WTC11 (cell line): ENCODE measurements around the gene UGDH. TPM values are rescaled to one million over a fixed set of nuclear protein-coding genes. Genes with fewer than 3 reads are reported as not detected.

Experiments used
- ARID4B ChIP-seq: sonication (generic); formaldehyde crosslinking; IDR thresholded peaks from 2 replicates; pipeline ENCODE4 v1.8.0; 2023; ENCODE audit warnings: missing genetic modification reagents, mild to moderate bottlenecking, borderline replicate concordance
- CDX4 ChIP-seq: fragments of 250-450 bp; sonication (Bioruptor Pico); IDR thresholded peaks from 2 replicates; pipeline ENCODE4 v1.9.0; 2021; ENCODE audit warnings: moderate library complexity, mild to moderate bottlenecking, inconsistent platforms, borderline replicate concordance
- E2F4 ChIP-seq: sonication (generic); formaldehyde crosslinking; IDR thresholded peaks from 2 replicates; pipeline ENCODE4 v1.8.1; 2022; ENCODE audit warnings: low read depth, mild to moderate bottlenecking, moderate library complexity, missing genetic modification reagents, borderline replicate concordance
- ESRRA ChIP-seq: sonication (generic); formaldehyde crosslinking; IDR thresholded peaks from 2 replicates; pipeline ENCODE4 v1.8.1; 2022; ENCODE audit warnings: mild to moderate bottlenecking, missing genetic modification reagents, borderline replicate concordance
- FOXP4 ChIP-seq: sonication (generic); formaldehyde crosslinking; IDR thresholded peaks from 2 replicates; pipeline ENCODE4 v1.8.0; 2022; ENCODE audit warnings: mild to moderate bottlenecking, missing genetic modification reagents
- GABPB1 ChIP-seq: sonication (generic); formaldehyde crosslinking; IDR thresholded peaks from 2 replicates; pipeline ENCODE4 v1.8.1; 2023; ENCODE audit warnings: mild to moderate bottlenecking, missing genetic modification reagents
- GTF2I ChIP-seq: fragments of 250-450 bp; sonication (Bioruptor Pico); conservative IDR thresholded peaks from 2 replicates; pipeline ENCODE4 v1.4.0; 2021; ENCODE audit warnings: mild to moderate bottlenecking
- IRF2 ChIP-seq: sonication (generic); formaldehyde crosslinking; IDR thresholded peaks from 2 replicates; pipeline ENCODE4 v1.8.0; 2022; ENCODE audit warnings: low read depth, missing genetic modification reagents, borderline replicate concordance
- MLX ChIP-seq: sonication (generic); formaldehyde crosslinking; IDR thresholded peaks from 2 replicates; pipeline ENCODE4 v1.8.1; 2023; ENCODE audit warnings: mild to moderate bottlenecking, missing genetic modification reagents, moderate library complexity
- MXD4 ChIP-seq: fragments of 250-450 bp; sonication (Bioruptor Pico); IDR thresholded peaks from 2 replicates; pipeline ENCODE4 v1.8.0; 2021; ENCODE audit warnings: mild to moderate bottlenecking, moderate library complexity, borderline replicate concordance
- NR2C2 ChIP-seq: sonication (generic); formaldehyde crosslinking; IDR thresholded peaks from 2 replicates; pipeline ENCODE4 v1.8.0; 2022; ENCODE audit warnings: mild to moderate bottlenecking, missing genetic modification reagents
- RELA ChIP-seq: sonication (generic); formaldehyde crosslinking; IDR thresholded peaks from 2 replicates; pipeline ENCODE4 v1.8.1; 2022; ENCODE audit warnings: missing genetic modification reagents, mild to moderate bottlenecking, borderline replicate concordance
- STAT6 ChIP-seq: sonication (generic); formaldehyde crosslinking; conservative IDR thresholded peaks from 2 replicates; pipeline ENCODE4 v1.8.1; 2023; ENCODE audit warnings: mild to moderate bottlenecking, low read depth, missing genetic modification reagents, moderate library complexity
- USF1 ChIP-seq: sonication (generic); formaldehyde crosslinking; IDR thresholded peaks from 2 replicates; pipeline ENCODE4 v1.8.0; 2022; ENCODE audit warnings: mild to moderate bottlenecking, missing genetic modification reagents
- ZNF138 ChIP-seq: sonication (generic); formaldehyde crosslinking; conservative IDR thresholded peaks from 2 replicates; pipeline ENCODE4 v1.8.1; 2022; ENCODE audit warnings: mild to moderate bottlenecking, moderate library complexity, missing genetic modification reagents
- ZNF219 ChIP-seq: sonication (generic); formaldehyde crosslinking; IDR thresholded peaks from 2 replicates; pipeline ENCODE4 v1.8.0; 2023; ENCODE audit warnings: missing genetic modification reagents, mild to moderate bottlenecking, borderline replicate concordance
- ZNF532 ChIP-seq: fragments of 250-450 bp; sonication (Bioruptor Pico); IDR thresholded peaks from 2 replicates; pipeline ENCODE4 v1.9.0; 2021; ENCODE audit warnings: mild to moderate bottlenecking, borderline replicate concordance
- total RNA-seq: library from RNA; stranded (reverse); gene quantifications from 3 replicates; pipeline ENCODE4 v1.2.3, GENCODE V29; 2021

The UGDH gene
- total RNA-seq, 1 experiment from 2014 or later = 97.5 TPM

- TF ChIP-seq STAT6 (no peak), NR2C2 (CRISPR knock-in tag) (no peak), GTF2I (CRISPR knock-in tag) (no peak), ZNF532 (CRISPR knock-in tag) (0 out of 2 replicates have a peak, but pooled peaks have one; percentile 36), GABPB1 (CRISPR knock-in tag) (peak; percentile 85), MLX (CRISPR knock-in tag) (no peak), IRF2 (CRISPR knock-in tag) (no peak), USF1 (peak; percentile 24; the same call in 1 of the 2 replicates), MXD4 (no peak), FOXP4 (CRISPR knock-in tag) (no peak), ESRRA (CRISPR knock-in tag) (no peak), ARID4B (CRISPR knock-in tag) (no peak), E2F4 (CRISPR knock-in tag) (no peak), RELA (CRISPR knock-in tag) (no peak), ZNF138 (CRISPR knock-in tag) (no peak), ZNF219 (CRISPR knock-in tag) (no peak), CDX4 (no peak)
Observed at GRCh38 chr4:39458505-39459300, 68.5 kb downstream of the UGDH start, which contains the start of the genes LIAS and RPL9 (continued).
